Measurements from ENCODE around the gene GRID2IP. TPM values are rescaled to one million over a fixed set of nuclear protein-coding genes. Genes with fewer than 3 reads are reported as not detected.

GRID2IP gene
- total and polyA plus RNA-seq, 2 of the 13 experiments (the other 11 are each of a cell fraction or from before 2014, with no cell fraction given) = 0.03 TPM; not detected in 1

DNA sequence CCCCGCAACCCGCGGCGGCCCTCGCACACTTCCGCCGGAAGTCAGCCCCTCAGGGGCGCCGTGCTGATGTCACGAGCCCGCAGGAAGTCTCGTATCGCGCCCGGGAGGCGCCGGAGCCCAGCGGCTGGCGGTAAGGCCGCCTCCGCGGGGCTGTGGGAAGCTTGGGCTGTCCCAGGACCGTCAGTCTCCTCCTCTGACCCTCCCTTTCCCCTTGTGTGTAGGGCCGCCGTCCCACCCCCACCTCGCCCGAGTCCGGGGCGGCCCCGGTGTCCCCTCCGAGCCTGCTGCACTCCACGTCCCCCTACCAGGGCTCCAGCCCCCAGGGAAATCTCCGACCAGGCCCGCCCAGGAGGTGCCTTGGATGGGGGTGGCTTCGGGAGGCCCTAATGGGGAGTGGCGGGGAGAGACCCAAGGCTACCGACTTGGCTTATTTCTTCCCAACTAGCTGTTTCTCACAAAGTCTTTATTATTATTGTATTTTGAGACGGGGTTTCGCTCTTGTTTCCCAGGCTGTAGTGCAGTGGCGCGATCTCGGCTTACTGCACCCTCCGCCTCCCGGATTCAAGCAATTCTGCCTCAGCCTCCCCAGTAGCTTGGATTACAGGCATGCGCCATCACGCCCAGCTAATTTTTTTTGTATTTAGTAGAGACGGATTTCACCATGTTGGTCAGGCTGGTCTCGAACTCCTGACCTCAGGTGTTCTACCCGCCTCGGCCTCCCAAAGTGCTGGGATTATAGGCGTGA lies 26.3 kb upstream of the GRID2IP start, which contains the start of gene ZDHHC4 (continued):
- TF ChIP-seq, protein P1, sequence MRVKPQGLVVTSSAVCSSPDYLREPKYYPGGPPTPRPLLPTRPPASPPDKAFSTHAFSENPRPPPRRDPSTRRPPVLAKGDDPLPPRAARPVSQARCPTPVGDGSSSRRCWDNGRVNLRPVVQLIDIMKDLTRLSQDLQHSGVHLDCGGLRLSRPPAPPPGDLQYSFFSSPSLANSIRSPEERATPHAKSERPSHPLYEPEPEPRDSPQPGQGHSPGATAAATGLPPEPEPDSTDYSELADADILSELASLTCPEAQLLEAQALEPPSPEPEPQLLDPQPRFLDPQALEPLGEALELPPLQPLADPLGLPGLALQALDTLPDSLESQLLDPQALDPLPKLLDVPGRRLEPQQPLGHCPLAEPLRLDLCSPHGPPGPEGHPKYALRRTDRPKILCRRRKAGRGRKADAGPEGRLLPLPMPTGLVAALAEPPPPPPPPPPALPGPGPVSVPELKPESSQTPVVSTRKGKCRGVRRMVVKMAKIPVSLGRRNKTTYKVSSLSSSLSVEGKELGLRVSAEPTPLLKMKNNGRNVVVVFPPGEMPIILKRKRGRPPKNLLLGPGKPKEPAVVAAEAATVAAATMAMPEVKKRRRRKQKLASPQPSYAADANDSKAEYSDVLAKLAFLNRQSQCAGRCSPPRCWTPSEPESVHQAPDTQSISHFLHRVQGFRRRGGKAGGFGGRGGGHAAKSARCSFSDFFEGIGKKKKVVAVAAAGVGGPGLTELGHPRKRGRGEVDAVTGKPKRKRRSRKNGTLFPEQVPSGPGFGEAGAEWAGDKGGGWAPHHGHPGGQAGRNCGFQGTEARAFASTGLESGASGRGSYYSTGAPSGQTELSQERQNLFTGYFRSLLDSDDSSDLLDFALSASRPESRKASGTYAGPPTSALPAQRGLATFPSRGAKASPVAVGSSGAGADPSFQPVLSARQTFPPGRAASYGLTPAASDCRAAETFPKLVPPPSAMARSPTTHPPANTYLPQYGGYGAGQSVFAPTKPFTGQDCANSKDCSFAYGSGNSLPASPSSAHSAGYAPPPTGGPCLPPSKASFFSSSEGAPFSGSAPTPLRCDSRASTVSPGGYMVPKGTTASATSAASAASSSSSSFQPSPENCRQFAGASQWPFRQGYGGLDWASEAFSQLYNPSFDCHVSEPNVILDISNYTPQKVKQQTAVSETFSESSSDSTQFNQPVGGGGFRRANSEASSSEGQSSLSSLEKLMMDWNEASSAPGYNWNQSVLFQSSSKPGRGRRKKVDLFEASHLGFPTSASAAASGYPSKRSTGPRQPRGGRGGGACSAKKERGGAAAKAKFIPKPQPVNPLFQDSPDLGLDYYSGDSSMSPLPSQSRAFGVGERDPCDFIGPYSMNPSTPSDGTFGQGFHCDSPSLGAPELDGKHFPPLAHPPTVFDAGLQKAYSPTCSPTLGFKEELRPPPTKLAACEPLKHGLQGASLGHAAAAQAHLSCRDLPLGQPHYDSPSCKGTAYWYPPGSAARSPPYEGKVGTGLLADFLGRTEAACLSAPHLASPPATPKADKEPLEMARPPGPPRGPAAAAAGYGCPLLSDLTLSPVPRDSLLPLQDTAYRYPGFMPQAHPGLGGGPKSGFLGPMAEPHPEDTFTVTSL (CRISPR knock-in tag; IDR thresholded peaks at IDR 0.05; ENCODE audit: borderline replicate concordance) = no peak; the same call in none of the 2 replicates
- peak; percentile 25; the same call in 1 of the 2 replicates for TF ChIP-seq KLF11 (CRISPR knock-in tag; IDR thresholded peaks at IDR 0.05)
- TF ChIP-seq SRSF4 (IDR thresholded peaks at IDR 0.05; ENCODE audit: low read depth, low read length, poor library complexity, severe bottlenecking) = no peak
- no peak; the same call in 1 of the 2 replicates for TF ChIP-seq ZC3H4 (CRISPR knock-in tag; IDR thresholded peaks at IDR 0.05; ENCODE audit: borderline replicate concordance)
- no peak for TF ChIP-seq TOPORS (CRISPR knock-in tag; IDR thresholded peaks at IDR 0.05)
- peak; percentile 41; the same call in 1 of the 2 replicates for TF ChIP-seq ARNTL (CRISPR knock-in tag; IDR thresholded peaks at IDR 0.05)
- peak; percentile 54; the same call in 1 of the 2 replicates for TF ChIP-seq RXRB (CRISPR knock-in tag; IDR thresholded peaks at IDR 0.05; ENCODE audit: borderline replicate concordance)
- peak; percentile 90 for TF ChIP-seq ZFY (CRISPR knock-in tag; IDR thresholded peaks at IDR 0.05)
- TF ChIP-seq SP1 (IDR thresholded peaks at IDR 0.05) = no peak
- 0 out of 2 replicates have a peak, but pooled peaks have one; percentile 16 for TF ChIP-seq SP1 (CRISPR knock-in tag; IDR thresholded peaks at IDR 0.05)
- TF ChIP-seq, protein P2, sequence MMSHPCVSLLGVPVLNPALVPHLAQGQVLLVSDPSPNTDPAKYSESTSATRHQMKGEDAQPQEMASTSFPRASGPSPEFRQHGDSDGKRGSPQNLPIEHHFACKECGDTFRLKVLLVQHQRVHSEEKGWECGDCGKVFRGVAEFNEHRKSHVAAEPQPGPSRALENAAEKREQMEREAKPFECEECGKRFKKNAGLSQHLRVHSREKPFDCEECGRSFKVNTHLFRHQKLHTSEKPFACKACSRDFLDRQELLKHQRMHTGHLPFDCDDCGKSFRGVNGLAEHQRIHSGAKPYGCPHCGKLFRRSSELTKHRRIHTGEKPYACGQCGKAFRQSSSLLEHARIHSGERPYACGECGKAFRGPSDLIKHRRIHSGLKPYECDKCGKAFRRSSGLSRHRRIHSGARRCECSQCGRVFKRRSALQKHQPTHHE (CRISPR knock-in tag; IDR thresholded peaks at IDR 0.05; ENCODE audit: borderline replicate concordance) = peak; percentile 87; the same call in 1 of the 2 replicates
- TF ChIP-seq, protein P3, sequence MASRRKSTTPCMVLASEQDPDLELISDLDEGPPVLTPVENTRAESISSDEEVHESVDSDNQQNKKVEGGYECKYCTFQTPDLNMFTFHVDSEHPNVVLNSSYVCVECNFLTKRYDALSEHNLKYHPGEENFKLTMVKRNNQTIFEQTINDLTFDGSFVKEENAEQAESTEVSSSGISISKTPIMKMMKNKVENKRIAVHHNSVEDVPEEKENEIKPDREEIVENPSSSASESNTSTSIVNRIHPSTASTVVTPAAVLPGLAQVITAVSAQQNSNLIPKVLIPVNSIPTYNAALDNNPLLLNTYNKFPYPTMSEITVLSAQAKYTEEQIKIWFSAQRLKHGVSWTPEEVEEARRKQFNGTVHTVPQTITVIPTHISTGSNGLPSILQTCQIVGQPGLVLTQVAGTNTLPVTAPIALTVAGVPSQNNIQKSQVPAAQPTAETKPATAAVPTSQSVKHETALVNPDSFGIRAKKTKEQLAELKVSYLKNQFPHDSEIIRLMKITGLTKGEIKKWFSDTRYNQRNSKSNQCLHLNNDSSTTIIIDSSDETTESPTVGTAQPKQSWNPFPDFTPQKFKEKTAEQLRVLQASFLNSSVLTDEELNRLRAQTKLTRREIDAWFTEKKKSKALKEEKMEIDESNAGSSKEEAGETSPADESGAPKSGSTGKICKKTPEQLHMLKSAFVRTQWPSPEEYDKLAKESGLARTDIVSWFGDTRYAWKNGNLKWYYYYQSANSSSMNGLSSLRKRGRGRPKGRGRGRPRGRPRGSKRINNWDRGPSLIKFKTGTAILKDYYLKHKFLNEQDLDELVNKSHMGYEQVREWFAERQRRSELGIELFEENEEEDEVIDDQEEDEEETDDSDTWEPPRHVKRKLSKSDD (CRISPR knock-in tag; IDR thresholded peaks at IDR 0.05; ENCODE audit: low read depth) = 0 out of 2 replicates have a peak, but pooled peaks have one; percentile 42
- no peak for TF ChIP-seq ZNF883 (CRISPR knock-in tag; IDR thresholded peaks at IDR 0.05; ENCODE audit: not compliant biosample characterization)
- TF ChIP-seq, protein P4, sequence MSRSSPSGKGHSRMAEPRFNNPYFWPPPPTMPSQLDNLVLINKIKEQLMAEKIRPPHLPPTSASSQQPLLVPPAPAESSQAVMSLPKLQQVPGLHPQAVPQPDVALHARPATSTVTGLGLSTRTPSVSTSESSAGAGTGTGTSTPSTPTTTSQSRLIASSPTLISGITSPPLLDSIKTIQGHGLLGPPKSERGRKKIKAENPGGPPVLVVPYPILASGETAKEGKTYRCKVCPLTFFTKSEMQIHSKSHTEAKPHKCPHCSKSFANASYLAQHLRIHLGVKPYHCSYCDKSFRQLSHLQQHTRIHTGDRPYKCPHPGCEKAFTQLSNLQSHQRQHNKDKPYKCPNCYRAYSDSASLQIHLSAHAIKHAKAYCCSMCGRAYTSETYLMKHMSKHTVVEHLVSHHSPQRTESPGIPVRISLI (CRISPR knock-in tag; IDR thresholded peaks at IDR 0.05; ENCODE audit: borderline replicate concordance) = no peak; the same call in 1 of the 2 replicates
- TF ChIP-seq MIER3 (CRISPR knock-in tag; IDR thresholded peaks at IDR 0.05; ENCODE audit: borderline replicate concordance) = peak; percentile 44; the same call in 1 of the 2 replicates
- TF ChIP-seq HOXD1 (CRISPR knock-in tag; IDR thresholded peaks at IDR 0.05) = peak; percentile 59; the same call in 1 of the 2 replicates
- no peak for TF ChIP-seq PHB2 (IDR thresholded peaks at IDR 0.05; ENCODE audit: partially characterized antibody)
- TF ChIP-seq YEATS2 (CRISPR knock-in tag; IDR thresholded peaks at IDR 0.05; ENCODE audit: borderline replicate concordance) = peak; percentile 89
